H1 (cell line): Measurements from ENCODE around the gene WDFY4. TPM values are rescaled to one million over a fixed set of nuclear protein-coding genes. Genes with fewer than 3 reads are reported as not detected.

ENCODE experiments used
- CTCF ChIA-PET: fragments of 300-600 bp; sonication (Branson Sonifier 250); formaldehyde crosslinking; loops from one replicate; lab custom pipeline; 2021; ENCODE audit not compliant: partially characterized antibody; lab: Charles Lee
- POLR2A ChIA-PET: fragments of 300-600 bp; sonication (Branson Sonifier 250); formaldehyde crosslinking; loops from one replicate; lab custom pipeline; 2021; ENCODE audit warnings: inconsistent platforms; ENCODE audit not compliant: partially characterized antibody; lab: Charles Lee
- DNase-seq, 2 experiments: peaks; one replicate each; pipeline versions ENCODE4 v3.0.0 to v3.0.0-alpha.2; 2010 to 2022; ENCODE audit warnings: low spot score in 2 of 2, low read depth in 1 of 2, mixed read lengths in 1 of 2
- FAIRE-seq: peaks from 2 replicates; lab custom pipeline; 2011; peaks lifted over from hg19 to GRCh38; lab: Jason Lieb, UNC
- H2AFZ ChIP-seq: 2 replicates; pipeline ENCODE4 v1.8.1; 2012; ENCODE audit warnings: low read length, inconsistent platforms
- H2AK5ac ChIP-seq: 2 replicates; pipeline ENCODE4 v1.6.1; 2013; ENCODE audit warnings: low read depth, low read length
- H2BK120ac ChIP-seq: replicated peaks from 2 replicates; pipeline ENCODE3; 2013; ENCODE audit warnings: low read depth, low read length, inconsistent platforms
- H2BK12ac ChIP-seq: 2 replicates; pipeline ENCODE4 v1.6.1; 2013; ENCODE audit warnings: low read depth, low read length
- H2BK15ac ChIP-seq: 2 replicates; pipeline ENCODE4 v1.6.1; 2013; ENCODE audit warnings: low read length
- H2BK20ac ChIP-seq: 2 replicates; pipeline ENCODE4 v1.6.1; 2013; ENCODE audit warnings: low read length
- H2BK5ac ChIP-seq: 2 replicates; pipeline ENCODE4 v1.6.1; 2013; ENCODE audit warnings: low read depth, low read length
- H3K14ac ChIP-seq: 2 replicates; pipeline ENCODE4 v1.6.1; 2013; ENCODE audit warnings: inconsistent platforms; ENCODE audit not compliant: insufficient read length
- H3K18ac ChIP-seq: 2 replicates; pipeline ENCODE4 v1.6.1; 2013; ENCODE audit warnings: low read length; ENCODE audit errors: extremely low read depth
- H3K23ac ChIP-seq: 2 replicates; pipeline ENCODE4 v1.6.1; 2013; ENCODE audit warnings: inconsistent platforms; ENCODE audit not compliant: insufficient read length
- H3K23me2 ChIP-seq: 2 replicates; pipeline ENCODE4 v1.6.1; 2013; ENCODE audit warnings: low read depth, low read length
- H3K27ac ChIP-seq: 2 replicates; pipeline ENCODE4 v1.6.1; 2011; ENCODE audit warnings: low read depth, low read length, inconsistent platforms
- H3K27me3 ChIP-seq, 4 experiments: replicated peaks in 1 of 4; 1 replicate in 1 of 4; 2 replicates in 3 of 4; pipeline versions ENCODE4 v1.6.1 to v1.8.1; 2011 to 2013; ENCODE audit warnings: low read length in 3 of 4, mild to moderate bottlenecking in 3 of 4, inconsistent platforms in 2 of 4, mixed read lengths in 2 of 4, moderate library complexity in 1 of 4; ENCODE audit not compliant: control insufficient read depth in 3 of 4, insufficient read depth in 3 of 4; ENCODE audit errors: extremely low read depth in 1 of 4
- H3K36me3 ChIP-seq, 4 experiments: 2 replicates each; pipeline versions ENCODE4 v1.6.1 to v1.8.1; 2011 to 2013; ENCODE audit warnings: mild to moderate bottlenecking in 4 of 4, low read length in 3 of 4, moderate library complexity in 2 of 4, control low read depth in 1 of 4, inconsistent platforms in 1 of 4; ENCODE audit not compliant: insufficient read depth in 4 of 4, control insufficient read depth in 2 of 4
- H3K4ac ChIP-seq: replicated peaks from 2 replicates; pipeline ENCODE3; 2013; ENCODE audit warnings: low read length, low read depth, mixed read lengths, inconsistent platforms; ENCODE audit not compliant: insufficient read length
- H3K4me1 ChIP-seq, 4 experiments: replicated peaks in 1 of 4; 1 replicate in 1 of 4; 2 replicates in 3 of 4; pipeline versions ENCODE4 v1.6.1 to v1.8.1; 2011 to 2013; ENCODE audit warnings: low read length in 3 of 4, inconsistent platforms in 2 of 4, mixed read lengths in 1 of 4; ENCODE audit not compliant: insufficient read depth in 4 of 4, control insufficient read depth in 3 of 4
- H3K4me2 ChIP-seq, 2 experiments: 2 replicates each; pipeline versions ENCODE4 v1.6.1 to v1.8.1; 2011 to 2013; ENCODE audit warnings: low read depth in 2 of 2, low read length in 2 of 2, control low read depth in 1 of 2, inconsistent platforms in 1 of 2, mild to moderate bottlenecking in 1 of 2; ENCODE audit not compliant: insufficient read depth in 1 of 2
- H3K4me3 ChIP-seq, 4 experiments: fragments of 200-600, 300-600 bp in 1 of 4; sonication (generic), shearing (Covaris generic), sonication (Bioruptor Twin) in 1 of 4; 2 replicates each; pipeline versions ENCODE4 v1.5.1 to v1.8.1; 2011 to 2016; ENCODE audit warnings: low read length in 4 of 4, low read depth in 3 of 4, control low read depth in 2 of 4, inconsistent platforms in 2 of 4, mild to moderate bottlenecking in 2 of 4, mixed read lengths in 1 of 4, moderate library complexity in 1 of 4; ENCODE audit not compliant: insufficient read depth in 2 of 4; ENCODE audit errors: extremely low read depth in 1 of 4
- H3K56ac ChIP-seq: replicated peaks from 2 replicates; pipeline ENCODE3; 2013; ENCODE audit warnings: low read depth, mild to moderate bottlenecking, mixed read lengths, low read length, inconsistent platforms; ENCODE audit not compliant: insufficient read length
- H3K79me1 ChIP-seq: 2 replicates; pipeline ENCODE4 v1.6.1; 2013; ENCODE audit warnings: low read depth, low read length, control low read depth
- H3K79me2 ChIP-seq, 2 experiments: 2 replicates each; pipeline versions ENCODE4 v1.6.1 to v1.8.1; 2012 to 2013; ENCODE audit warnings: low read length in 2 of 2, mild to moderate bottlenecking in 2 of 2, inconsistent platforms in 1 of 2; ENCODE audit not compliant: insufficient read depth in 2 of 2, control insufficient read depth in 1 of 2
- H3K9ac ChIP-seq, 4 experiments: replicated peaks in 1 of 4; 1 replicate in 1 of 4; 2 replicates in 3 of 4; pipeline versions ENCODE4 v1.6.1 to v1.8.1; 2011 to 2013; ENCODE audit warnings: low read depth in 3 of 4, low read length in 3 of 4, control low read depth in 2 of 4, mild to moderate bottlenecking in 2 of 4, moderate library complexity in 2 of 4, inconsistent platforms in 1 of 4; ENCODE audit errors: extremely low read depth in 1 of 4
- H3K9me3 ChIP-seq, 2 experiments: 2 replicates each; pipeline versions ENCODE4 v1.6.1 to v1.8.1; 2012 to 2013; ENCODE audit warnings: mild to moderate bottlenecking in 2 of 2, moderate library complexity in 2 of 2, control low read depth in 1 of 2, inconsistent platforms in 1 of 2, low read depth in 1 of 2, low read length in 1 of 2, mixed read lengths in 1 of 2; ENCODE audit not compliant: insufficient read depth in 2 of 2
- H4K20me1 ChIP-seq, 2 experiments: replicated peaks in 1 of 2; 2 replicates each; pipeline versions ENCODE3 to v1.8.1; 2011 to 2013; ENCODE audit warnings: inconsistent platforms in 2 of 2, low read length in 2 of 2, mild to moderate bottlenecking in 1 of 2; ENCODE audit not compliant: insufficient read depth in 2 of 2, control insufficient read depth in 1 of 2
- H4K5ac ChIP-seq: 2 replicates; pipeline ENCODE4 v1.6.1; 2013; ENCODE audit warnings: low read length, low read depth, mixed read lengths, inconsistent platforms; ENCODE audit not compliant: insufficient read length
- H4K8ac ChIP-seq: 2 replicates; pipeline ENCODE4 v1.8.0; 2013; ENCODE audit warnings: mild to moderate bottlenecking, moderate library complexity, low read length, inconsistent platforms; ENCODE audit not compliant: insufficient read depth; ENCODE audit errors: extremely low read depth
- H4K91ac ChIP-seq: replicated peaks from 2 replicates; pipeline ENCODE3; 2013; ENCODE audit warnings: low read length, mixed read lengths, inconsistent platforms; ENCODE audit not compliant: insufficient read length
- ASH2L ChIP-seq: fragments of 200-600, 300-600 bp; sonication (generic); IDR thresholded peaks from one replicate; pipeline ENCODE4 v1.7.1; 2017; ENCODE audit warnings: low read length
- CTBP2 ChIP-seq: IDR thresholded peaks from 2 replicates; pipeline ENCODE4 v1.7.0; 2011; ENCODE audit warnings: borderline replicate concordance, mild to moderate bottlenecking, moderate library complexity, mixed read lengths, low read length; ENCODE audit not compliant: insufficient read depth, insufficient read length
- EP300 ChIP-seq, 2 experiments: IDR thresholded peaks; 1 replicate in 1 of 2; 2 replicates in 1 of 2; pipeline ENCODE4 v1.6.1; 2011 to 2012; ENCODE audit warnings: low read depth in 2 of 2, low read length in 2 of 2, mild to moderate bottlenecking in 2 of 2, borderline replicate concordance in 1 of 2, inconsistent platforms in 1 of 2, moderate library complexity in 1 of 2
- HDAC2 ChIP-seq, 2 experiments: fragments of 300-600 bp in 1 of 2; sonication (generic) in 1 of 2; IDR thresholded peaks; 2 replicates each; pipeline ENCODE4 v1.6.1; 2011 to 2012; ENCODE audit warnings: low read depth in 2 of 2, low read length in 2 of 2, mild to moderate bottlenecking in 2 of 2, moderate library complexity in 2 of 2, borderline replicate concordance in 1 of 2, inconsistent platforms in 1 of 2
- SRF ChIP-seq: IDR thresholded peaks from 2 replicates; pipeline ENCODE4 v1.6.1; 2011; ENCODE audit warnings: mild to moderate bottlenecking, low read depth, low read length, moderate library complexity
- WGBS, 2 experiments: shearing (Covaris generic) in 1 of 2; methylation state at CpG; one replicate each; pipeline versions ENCODE4 v1.1.6 to v1.1.7; 2013 to 2015; ENCODE audit warnings: low lambda C conversion rate in 2 of 2, mixed read lengths in 2 of 2, inconsistent platforms in 1 of 2, low coverage in 1 of 2, missing lambda C conversion rate in 1 of 2; ENCODE audit not compliant: insufficient replicate concordance in 2 of 2, insufficient coverage in 1 of 2, insufficient read length in 1 of 2; ENCODE audit errors: extremely low coverage in 1 of 2, missing lambda C conversion rate in 1 of 2; 5-methylcytosine and 5-hydroxymethylcytosine counted together
- polyA plus RNA-seq, 7 experiments: library from polyadenylated mRNA; depleted of rRNA in 3 of 7; stranded (reverse) in 5 of 7; unstranded in 2 of 7; fragments of >200 nt in 5 of 7; fragments of 200-250 nt in 2 of 7; gene quantifications; 1 replicate in 5 of 7; 2 replicates in 1 of 7; 4 replicates in 1 of 7; pipeline versions ENCODE4 v1.2.1 to v1.2.3, GENCODE V29; 2011 to 2013; ENCODE audit warnings: missing spikeins in 2 of 7, mixed read lengths in 2 of 7
- total RNA-seq: library from RNA; stranded (reverse); fragmentation: NEBNext Ultra II Directional; extraction: Animal tissue kit (Norgen Biotek cat#: 25700); gene quantifications from 2 replicates; pipeline ENCODE4 v1.2.1, GENCODE V29; 2021

The WDFY4 gene
- total and polyA plus RNA-seq, 2 of the 8 experiments (the other 6 are each of a cell fraction or from before 2014, with no cell fraction given) = not detected

DNA sequence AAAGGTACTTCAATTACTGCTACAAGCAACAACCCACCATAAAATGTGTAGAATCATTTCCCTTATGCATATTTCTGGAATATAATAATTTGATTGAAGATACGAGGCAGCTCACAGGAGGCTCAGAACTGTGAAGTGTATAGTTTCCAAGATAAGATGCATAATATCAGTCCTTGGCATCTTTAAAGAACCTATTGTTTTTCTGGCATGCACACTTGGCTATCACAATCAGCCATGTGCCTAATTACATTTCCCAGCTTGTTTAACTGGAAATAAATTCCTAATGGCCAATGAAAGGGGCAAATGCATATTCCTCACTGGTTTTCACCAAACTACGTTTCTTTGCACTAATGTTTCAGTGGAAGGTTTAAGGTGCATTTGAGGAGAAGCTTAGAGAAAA, 338.4 kb downstream of the WDFY4 start:
- H3K4ac ChIP-seq = no peak overlapping the region
- H3K56ac ChIP-seq = no peak overlapping the region
- H3K9me3 ChIP-seq = no peaks in the 10 kb centered on the region
- TF ChIP-seq HDAC2 (IDR thresholded peaks at IDR 0.05; ENCODE audit: borderline replicate concordance in 1 of 2, low read depth in 2 of 2, low read length in 2 of 2) (no peak), EP300 (IDR thresholded peaks at IDR 0.05; ENCODE audit: borderline replicate concordance in 1 of 2, low read depth in 2 of 2, low read length in 2 of 2) (no peak), CTBP2 (no peak), ASH2L (no peak), SRF (no peak)
- TF ChIP-seq, all 59 proteins: peak for 0
- 94% methylated on average over 2 of the region's 2 CpGs; no CpG with 5 or more reads in 1 of the 2 experiments for WGBS, 2 experiments
- no peak overlapping the region for H3K14ac ChIP-seq
- no peak overlapping the region for H3K4me2 ChIP-seq
- H2BK120ac ChIP-seq = no peak overlapping the region
- H4K91ac ChIP-seq = no peak overlapping the region
- ChIA-PET CTCF (interaction anchor here (1.0 to 2.1 kb wide), 3 partner anchors 16 to 99 kb away, joined by 3 to 4 read pairs (median 4); no protein-coding TSS in a partner anchor), POLR2A (no interaction called here)
- no peaks in the 10 kb centered on the region for H3K79me2 ChIP-seq
- FAIRE-seq (no peak), DNase-seq (no peak)
- no peak overlapping the region for H4K8ac ChIP-seq
- H3K27ac ChIP-seq = no peak overlapping the region
- no peaks in the 10 kb centered on the region for H3K36me3 ChIP-seq
- H2AFZ ChIP-seq = no peak overlapping the region
- H2BK15ac ChIP-seq = no peak overlapping the region
- no peak overlapping the region for H4K5ac ChIP-seq
- no peak overlapping the region for H3K4me3 ChIP-seq
- no peaks in the 10 kb centered on the region for H3K4me1 ChIP-seq
- H3K27me3 ChIP-seq = no peaks in the 10 kb centered on the region
- no peak overlapping the region for H2BK12ac ChIP-seq
- no peak overlapping the region for H2BK5ac ChIP-seq
- 0 out of 2 replicates have a peak, but pooled peaks cover 2% of the 10 kb centered on the region for H3K23me2 ChIP-seq
- H2BK20ac ChIP-seq = no peak overlapping the region
- no peaks in the 10 kb centered on the region for H3K79me1 ChIP-seq
- no peak overlapping the region for H3K23ac ChIP-seq
- H4K20me1 ChIP-seq = no peaks in the 10 kb centered on the region
- no peak overlapping the region for H3K9ac ChIP-seq
- no peak overlapping the region for H3K18ac ChIP-seq
- no peak overlapping the region for H2AK5ac ChIP-seq
